GM21529 (cell line): Measurements from ENCODE around the gene AFF2.

Experiments used
- ATAC-seq: cut with Tn5 transposase; IDR thresholded peaks from one replicate; pipeline ENCODE4 v1.9.1; 2021; ENCODE audit not compliant: unreplicated experiment

Gene AFF2

GRCh38 chrX:148722966-148723365 lies 222.5 kb downstream of the AFF2 start:
- no peak for ATAC-seq

- ATAC-seq, result no peak
Measured at GRCh38 chrX:148723551-148723950, 223.1 kb downstream of the AFF2 start.

GRCh38 chrX:148728901-148729300 lies 228.5 kb downstream of the AFF2 start:
- ATAC-seq, result no peak

- ATAC-seq, result no peak
Measured at GRCh38 chrX:148732743-148733142, 232.3 kb downstream of the AFF2 start.

GRCh38 chrX:148741441-148741840 lies 241.0 kb downstream of the AFF2 start:
- no peak for ATAC-seq

GRCh38 chrX:148755111-148755510 lies 254.7 kb downstream of the AFF2 start:
- ATAC-seq, result no peak

GRCh38 chrX:148763896-148764295 lies 263.5 kb downstream of the AFF2 start:
- no peak for ATAC-seq

- ATAC-seq, result no peak
Measured at GRCh38 chrX:148768296-148768695, 267.9 kb downstream of the AFF2 start.

- no peak for ATAC-seq
Measured at GRCh38 chrX:148771440-148771839, 271.0 kb downstream of the AFF2 start.

- no peak for ATAC-seq
Measured at GRCh38 chrX:148774276-148774675, 273.9 kb downstream of the AFF2 start.

GRCh38 chrX:148784137-148784536 lies 283.7 kb downstream of the AFF2 start:
- ATAC-seq, result no peak

- ATAC-seq, result peak; percentile 63
Measured at GRCh38 chrX:148784856-148785255, 284.4 kb downstream of the AFF2 start.

- ATAC-seq, result peak; percentile 38
Measured at GRCh38 chrX:148785256-148785655, 284.8 kb downstream of the AFF2 start.

GRCh38 chrX:148788449-148788848 lies 288.0 kb downstream of the AFF2 start:
- no peak for ATAC-seq

GRCh38 chrX:148794350-148794749 lies 293.9 kb downstream of the AFF2 start:
- ATAC-seq, result no peak

- ATAC-seq, result no peak
Measured at GRCh38 chrX:148804579-148805355, 304.4 kb downstream of the AFF2 start.

- no peak for ATAC-seq
Measured at GRCh38 chrX:148806145-148806870, 305.9 kb downstream of the AFF2 start.

- ATAC-seq, result no peak
Measured at GRCh38 chrX:148808833-148809232, 308.4 kb downstream of the AFF2 start.

GRCh38 chrX:148811236-148811635 lies 310.8 kb downstream of the AFF2 start:
- no peak for ATAC-seq

- no peak for ATAC-seq
Measured at GRCh38 chrX:148813422-148813821, 313.0 kb downstream of the AFF2 start.

- no peak for ATAC-seq
Measured at GRCh38 chrX:148813967-148814366, 313.6 kb downstream of the AFF2 start.

GRCh38 chrX:148815218-148815961 lies 315.0 kb downstream of the AFF2 start:
- ATAC-seq, result no peak
